NCI-H526 (cell line): ENCODE results near the gene DDX56.

Experiments used
- DNase-seq, 2 experiments: peaks; one replicate each; lab custom pipeline; 2025; lab: John Stamatoyannopoulos, UW

Gene DDX56

GRCh38 chr7:44535348-44536064, 38.2 kb downstream of the DDX56 start:
- DNase-seq: no peak

- peak in 1 of 2 experiments; percentile 61 for DNase-seq
Measured at GRCh38 chr7:44534501-44534900, 39.2 kb downstream of the DDX56 start.

- DNase-seq: no peak
Measured at GRCh38 chr7:44534087-44534486, 39.6 kb downstream of the DDX56 start.

- DNase-seq: no peak
Measured at GRCh38 chr7:44533301-44534055, 40.2 kb downstream of the DDX56 start.

GRCh38 chr7:44531421-44532380, 42.0 kb downstream of the DDX56 start:
- no peak for DNase-seq

- no peak for DNase-seq
Measured at GRCh38 chr7:44530990-44531389, 42.7 kb downstream of the DDX56 start.

- DNase-seq: no peak
Measured at GRCh38 chr7:44524811-44525388, 48.8 kb downstream of the DDX56 start.

GRCh38 chr7:44522315-44522714, 51.4 kb downstream of the DDX56 start:
- no peak for DNase-seq

- no peak for DNase-seq
Measured at GRCh38 chr7:44521347-44522095, 52.2 kb downstream of the DDX56 start.

- no peak for DNase-seq
Measured at GRCh38 chr7:44520574-44520973, 53.1 kb downstream of the DDX56 start.

GRCh38 chr7:44519546-44519945, 54.2 kb downstream of the DDX56 start:
- no peak for DNase-seq

GRCh38 chr7:44518761-44519160, 54.9 kb downstream of the DDX56 start:
- DNase-seq: no peak

GRCh38 chr7:44517175-44517574, 56.5 kb downstream of the DDX56 start:
- DNase-seq: no peak
